Liver (tissue), 9 donors: ENCODE measurements around the gene TATDN3. TPM values are rescaled to one million over a fixed set of nuclear protein-coding genes. Genes with fewer than 3 reads are reported as not detected.
A peak's percentile ranks its signal among the peaks of the same experiment; 100 is the strongest.

Source experiments
- DNase-seq: peaks from one replicate; pipeline ENCODE4 v3.0.0-alpha.2; 2017; ENCODE audit warnings: low spot score
- H3K27ac ChIP-seq, 2 donors: one replicate each; pipeline ENCODE4 v1.7.0; 2013; ENCODE audit warnings: inconsistent platforms in 2 of 2, low read length in 2 of 2, control low read depth in 1 of 2, low read depth in 1 of 2, mild to moderate bottlenecking in 1 of 2
- H3K27me3 ChIP-seq, 4 donors: one replicate each; pipeline versions ENCODE4 v1.6.1 to v1.7.0; 2013; ENCODE audit warnings: low read length in 3 of 4, inconsistent platforms in 1 of 4, mild to moderate bottlenecking in 1 of 4, moderate library complexity in 1 of 4; ENCODE audit not compliant: control insufficient read depth in 4 of 4, insufficient read depth in 4 of 4
- H3K36me3 ChIP-seq, 4 donors: one replicate each; pipeline versions ENCODE4 v1.6.1 to v1.7.0; 2013; ENCODE audit warnings: low read length in 3 of 4, mild to moderate bottlenecking in 3 of 4, low read depth in 1 of 4, moderate library complexity in 1 of 4; ENCODE audit not compliant: control insufficient read depth in 4 of 4, insufficient read depth in 3 of 4
- H3K4me1 ChIP-seq, 4 donors: one replicate each; pipeline versions ENCODE4 v1.6.1 to v1.7.0; 2013; ENCODE audit warnings: low read length in 3 of 4, mild to moderate bottlenecking in 3 of 4, moderate library complexity in 1 of 4; ENCODE audit not compliant: control insufficient read depth in 4 of 4, insufficient read depth in 4 of 4
- H3K4me3 ChIP-seq, 3 donors: one replicate each; pipeline versions ENCODE4 v1.6.1 to v1.7.0; 2013; ENCODE audit warnings: low read length in 3 of 3, control low read depth in 1 of 3, low read depth in 1 of 3, mild to moderate bottlenecking in 1 of 3
- H3K9ac ChIP-seq, 2 donors: one replicate each; pipeline ENCODE4 v1.7.0; 2013; ENCODE audit warnings: low read length in 2 of 2, mild to moderate bottlenecking in 2 of 2, moderate library complexity in 2 of 2, control low read depth in 1 of 2, low read depth in 1 of 2
- H3K9me3 ChIP-seq, 4 donors: one replicate each; pipeline versions ENCODE4 v1.6.1 to v1.7.0; 2013; ENCODE audit warnings: low read length in 3 of 4; ENCODE audit not compliant: control insufficient read depth in 4 of 4
- ATF3 ChIP-seq: IDR thresholded peaks from 2 replicates; pipeline ENCODE4 v1.6.1; 2016; ENCODE audit warnings: antibody characterized with exemption
- CTCF ChIP-seq: fragments of 150-350 bp; IDR thresholded peaks from 2 replicates; pipeline ENCODE4 v1.5.1; 2017; ENCODE audit warnings: improper control_type of control experiment, low read depth, low read length; ENCODE audit not compliant: missing input control
- EGR1 ChIP-seq, 2 donors: IDR thresholded peaks; 2 replicates each; pipeline ENCODE4 v1.6.1; 2016 to 2018; ENCODE audit warnings: antibody characterized with exemption in 2 of 2, low read depth in 2 of 2
- FOXA1 ChIP-seq: IDR thresholded peaks from 2 replicates; pipeline ENCODE4 v1.6.1; 2016; ENCODE audit warnings: antibody characterized with exemption
- FOXA2 ChIP-seq: IDR thresholded peaks from 2 replicates; pipeline ENCODE4 v1.6.1; 2016; ENCODE audit warnings: antibody characterized with exemption
- GABPA ChIP-seq, 2 donors: IDR thresholded peaks in 1 of 2; conservative IDR thresholded peaks in 1 of 2; 2 replicates each; pipeline ENCODE4 v1.6.1; 2016; ENCODE audit warnings: antibody characterized with exemption in 2 of 2, mild to moderate bottlenecking in 1 of 2, moderate library complexity in 1 of 2
- HNF4A ChIP-seq, 2 donors: conservative IDR thresholded peaks; 2 replicates each; pipeline ENCODE4 v1.6.1; 2016; ENCODE audit warnings: antibody characterized with exemption in 2 of 2, mild to moderate bottlenecking in 2 of 2
- HNF4G ChIP-seq: IDR thresholded peaks from 2 replicates; pipeline ENCODE4 v1.6.1; 2016; ENCODE audit warnings: antibody characterized with exemption
- JUND ChIP-seq, 2 donors: IDR thresholded peaks; 2 replicates each; pipeline ENCODE4 v1.6.1; 2016; ENCODE audit warnings: antibody characterized with exemption in 2 of 2
- MAX ChIP-seq: IDR thresholded peaks from 2 replicates; pipeline ENCODE4 v1.6.1; 2016; ENCODE audit warnings: antibody characterized with exemption
- NR2F2 ChIP-seq: IDR thresholded peaks from 2 replicates; pipeline ENCODE4 v1.6.1; 2016; ENCODE audit warnings: antibody characterized with exemption
- RAD21 ChIP-seq, 2 donors: IDR thresholded peaks; 2 replicates each; pipeline ENCODE4 v1.6.1; 2016; ENCODE audit warnings: antibody characterized with exemption in 2 of 2, mild to moderate bottlenecking in 2 of 2
- REST ChIP-seq: IDR thresholded peaks from 2 replicates; pipeline ENCODE4 v1.6.1; 2016; ENCODE audit warnings: antibody characterized with exemption, mild to moderate bottlenecking
- RXRA ChIP-seq, 2 donors: IDR thresholded peaks; 2 replicates each; pipeline ENCODE4 v1.6.1; 2017 to 2018; ENCODE audit warnings: antibody characterized with exemption in 2 of 2, mild to moderate bottlenecking in 1 of 2
- SP1 ChIP-seq: IDR thresholded peaks from 2 replicates; pipeline ENCODE4 v1.6.1; 2018; ENCODE audit warnings: antibody characterized with exemption, mild to moderate bottlenecking
- TAF1 ChIP-seq: conservative IDR thresholded peaks from 2 replicates; pipeline ENCODE4 v1.6.1; 2016; ENCODE audit warnings: antibody characterized with exemption, mild to moderate bottlenecking
- YY1 ChIP-seq: IDR thresholded peaks from 2 replicates; pipeline ENCODE4 v1.6.1; 2016; ENCODE audit warnings: antibody characterized with exemption, mild to moderate bottlenecking
- ZBTB33 ChIP-seq: IDR thresholded peaks from 2 replicates; pipeline ENCODE4 v1.6.1; 2016; ENCODE audit warnings: antibody characterized with exemption
- WGBS: extraction: QIAGEN DNeasy Blood & Tissue Kit; methylation state at CpG from one replicate; pipeline ENCODE4 v1.1.7; 2013; 5-methylcytosine and 5-hydroxymethylcytosine counted together
- polyA plus RNA-seq, 2 donors: library from polyadenylated mRNA; stranded (reverse) in 1 of 2; unstranded in 1 of 2; fragments of 200-250 nt in 1 of 2; fragments of >200 nt in 1 of 2; fragmentation: Nextera tagmentation in 1 of 2; extraction: Ambion mirVana in 1 of 2; gene quantifications; one replicate each; pipeline versions ENCODE4 v1.2.1 to v1.2.3, GENCODE V29; 2013 to 2015
- total RNA-seq, 2 donors: library from RNA; depleted of rRNA; stranded (reverse); fragments of >200 nt; gene quantifications; one replicate each; pipeline ENCODE4 v1.2.3, GENCODE V29; 2014
- donor health status: healthy.
- donor health status: healthy.
- donor health status: healthy.
- donor health status: healthy.
- donor health status: healthy.

Gene TATDN3
- total and polyA plus RNA-seq, 4 donors: 5.2 to 8.1 (median 6.7) TPM

GRCh38 chr1:212816567-212817278 is 25.0 kb downstream of the TATDN3 start:
- TF ChIP-seq NR2F2 (no peak), REST (no peak), HNF4A (conservative IDR thresholded peaks at IDR 0.05) (peak; percentile 16 to 48)
- no peak for DNase-seq
- H3K36me3 ChIP-seq: peaks cover 0 to 4% (median 1%) of the 10 kb centered on the region in 4 donors
- H3K4me1 ChIP-seq: peaks cover 0 to 3% (median 0%) of the 10 kb centered on the region in 4 donors
- no peaks in the 10 kb centered on the region for H3K9me3 ChIP-seq
- no peak overlapping the region for H3K9ac ChIP-seq
- WGBS: 76% methylated on average over 3 of the region's 3 CpGs
- no peak overlapping the region for H3K27ac ChIP-seq
- no peak overlapping the region for H3K4me3 ChIP-seq
- H3K27me3 ChIP-seq: no peaks in the 10 kb centered on the region

GRCh38 chr1:212819726-212820125 is 28.0 kb downstream of the TATDN3 start:
- TF ChIP-seq CTCF (no peak), REST (no peak), FOXA1 (no peak), JUND (IDR thresholded peaks at IDR 0.05) (no peak), YY1 (no peak), SP1 (no peak), NR2F2 (no peak), MAX (no peak), ATF3 (no peak), HNF4G (no peak), TAF1 (no peak), RAD21 (IDR thresholded peaks at IDR 0.05) (no peak), ZBTB33 (no peak), GABPA (IDR thresholded peaks at IDR 0.05 in 1 of 2, conservative IDR thresholded peaks at IDR 0.05 in 1 of 2) (no peak), EGR1 (IDR thresholded peaks at IDR 0.05; ENCODE audit: low read depth in 2 of 2) (no peak), RXRA (IDR thresholded peaks at IDR 0.05) (no peak), FOXA2 (no peak), HNF4A (conservative IDR thresholded peaks at IDR 0.05) (no peak)
- Histone ChIP-seq H3K4me3 (no peak overlapping the region), H3K36me3 (no peaks in the 10 kb centered on the region), H3K9ac (no peak overlapping the region), H3K27me3 (no peaks in the 10 kb centered on the region), H3K27ac (no peak overlapping the region), H3K9me3 (no peaks in the 10 kb centered on the region), H3K4me1 (peaks cover 0 to 3% (median 0%) of the 10 kb centered on the region in 4 donors)
- WGBS: 43% methylated on average over 5 of the region's 5 CpGs
- no peak for DNase-seq
